ENCODE measurements around the gene GNG13.
"Not testable (repeated sequence)": the region's sequence is repeated elsewhere in the genome, so short reads cannot be mapped to it uniquely, and the experiment has no call there.

Gene GNG13

DNA sequence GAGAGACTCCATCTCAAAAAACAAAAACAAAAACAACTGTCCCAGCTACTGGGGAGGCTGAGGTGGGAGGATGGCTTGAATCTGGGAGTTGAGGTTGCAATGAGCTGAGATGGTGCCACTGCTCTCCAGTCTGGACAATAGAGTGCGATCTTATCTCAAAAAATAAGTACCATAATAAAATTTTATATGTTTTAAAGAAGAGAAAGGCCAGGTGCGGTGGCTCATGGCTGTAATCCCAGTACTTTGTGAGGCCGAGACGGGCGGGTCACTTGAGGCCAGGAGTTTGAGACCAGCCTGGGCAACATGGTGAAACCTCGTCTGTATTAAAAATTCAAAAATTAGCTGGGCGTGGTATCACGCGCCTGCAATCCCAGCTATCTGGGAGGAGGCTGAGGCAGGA is 23.7 kb downstream of the GNG13 start:
- DNase-seq (ENCODE audit: low read depth), result no peak
- H3K4me3 ChIP-seq (ENCODE audit: low read depth, low read length), result no peak overlapping the region
- TF ChIP-seq, protein P1, sequence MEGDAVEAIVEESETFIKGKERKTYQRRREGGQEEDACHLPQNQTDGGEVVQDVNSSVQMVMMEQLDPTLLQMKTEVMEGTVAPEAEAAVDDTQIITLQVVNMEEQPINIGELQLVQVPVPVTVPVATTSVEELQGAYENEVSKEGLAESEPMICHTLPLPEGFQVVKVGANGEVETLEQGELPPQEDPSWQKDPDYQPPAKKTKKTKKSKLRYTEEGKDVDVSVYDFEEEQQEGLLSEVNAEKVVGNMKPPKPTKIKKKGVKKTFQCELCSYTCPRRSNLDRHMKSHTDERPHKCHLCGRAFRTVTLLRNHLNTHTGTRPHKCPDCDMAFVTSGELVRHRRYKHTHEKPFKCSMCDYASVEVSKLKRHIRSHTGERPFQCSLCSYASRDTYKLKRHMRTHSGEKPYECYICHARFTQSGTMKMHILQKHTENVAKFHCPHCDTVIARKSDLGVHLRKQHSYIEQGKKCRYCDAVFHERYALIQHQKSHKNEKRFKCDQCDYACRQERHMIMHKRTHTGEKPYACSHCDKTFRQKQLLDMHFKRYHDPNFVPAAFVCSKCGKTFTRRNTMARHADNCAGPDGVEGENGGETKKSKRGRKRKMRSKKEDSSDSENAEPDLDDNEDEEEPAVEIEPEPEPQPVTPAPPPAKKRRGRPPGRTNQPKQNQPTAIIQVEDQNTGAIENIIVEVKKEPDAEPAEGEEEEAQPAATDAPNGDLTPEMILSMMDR (IDR thresholded peaks at IDR 0.05; ENCODE audit: low read depth, low read length, missing control alignments), result no peak

DNA sequence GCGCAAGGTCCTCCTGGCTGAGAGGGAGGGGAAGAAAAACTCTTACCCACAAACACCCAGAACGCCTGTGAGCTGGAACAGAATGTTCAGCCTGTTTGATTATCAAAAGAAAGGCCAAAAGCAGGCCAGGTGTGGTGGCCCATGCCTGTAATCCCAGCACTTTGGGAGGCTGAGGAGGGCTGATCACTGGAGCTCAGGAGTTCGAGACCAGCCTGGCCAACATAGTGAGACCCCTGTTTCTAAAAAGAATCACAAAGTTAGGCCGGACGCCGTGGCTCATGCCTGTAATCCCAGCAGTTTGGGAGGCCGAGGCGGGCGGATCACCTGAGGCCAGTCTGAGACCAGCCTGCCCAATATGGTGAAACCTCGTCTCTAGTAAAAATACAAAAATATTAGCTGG is 24.2 kb downstream of the GNG13 start:
- H3K4me3 ChIP-seq (ENCODE audit: low read depth, low read length); DNase-seq (ENCODE audit: low read depth): not testable (repeated sequence)

DNA sequence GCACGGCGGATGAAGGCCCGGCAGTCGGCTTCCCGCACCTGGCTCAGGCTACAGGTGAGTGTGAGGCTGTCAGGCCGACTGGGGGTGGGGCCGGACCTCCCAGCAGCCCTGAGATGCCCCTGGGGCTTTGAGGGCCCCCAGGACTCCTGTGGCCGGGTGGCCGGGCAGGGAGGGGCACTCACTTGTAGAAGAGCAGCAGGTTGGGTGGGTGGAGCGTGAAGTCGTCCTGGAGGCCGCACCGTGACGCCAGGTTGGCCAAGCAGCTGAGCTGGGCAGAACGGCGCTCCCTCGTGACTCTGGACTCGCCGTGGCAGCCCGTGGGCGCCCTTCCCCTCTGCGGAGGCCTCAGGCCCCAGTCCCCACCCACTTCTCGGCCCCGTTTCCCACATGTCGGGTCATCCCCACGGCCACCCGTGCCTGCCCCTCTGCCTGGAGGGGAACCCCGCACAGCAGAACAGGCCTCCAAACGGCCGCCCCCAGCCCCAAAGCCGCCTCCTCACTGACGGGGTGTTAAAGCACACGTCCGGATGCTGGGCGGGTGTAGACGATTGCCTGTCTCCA is 25.2 kb downstream of the GNG13 start:
- TF ChIP-seq, protein P1 (IDR thresholded peaks at IDR 0.05; ENCODE audit: low read depth, low read length, missing control alignments), result no peak
- H3K4me3 ChIP-seq (ENCODE audit: low read depth, low read length), result no peak overlapping the region
- no peak for DNase-seq (ENCODE audit: low read depth)

DNA sequence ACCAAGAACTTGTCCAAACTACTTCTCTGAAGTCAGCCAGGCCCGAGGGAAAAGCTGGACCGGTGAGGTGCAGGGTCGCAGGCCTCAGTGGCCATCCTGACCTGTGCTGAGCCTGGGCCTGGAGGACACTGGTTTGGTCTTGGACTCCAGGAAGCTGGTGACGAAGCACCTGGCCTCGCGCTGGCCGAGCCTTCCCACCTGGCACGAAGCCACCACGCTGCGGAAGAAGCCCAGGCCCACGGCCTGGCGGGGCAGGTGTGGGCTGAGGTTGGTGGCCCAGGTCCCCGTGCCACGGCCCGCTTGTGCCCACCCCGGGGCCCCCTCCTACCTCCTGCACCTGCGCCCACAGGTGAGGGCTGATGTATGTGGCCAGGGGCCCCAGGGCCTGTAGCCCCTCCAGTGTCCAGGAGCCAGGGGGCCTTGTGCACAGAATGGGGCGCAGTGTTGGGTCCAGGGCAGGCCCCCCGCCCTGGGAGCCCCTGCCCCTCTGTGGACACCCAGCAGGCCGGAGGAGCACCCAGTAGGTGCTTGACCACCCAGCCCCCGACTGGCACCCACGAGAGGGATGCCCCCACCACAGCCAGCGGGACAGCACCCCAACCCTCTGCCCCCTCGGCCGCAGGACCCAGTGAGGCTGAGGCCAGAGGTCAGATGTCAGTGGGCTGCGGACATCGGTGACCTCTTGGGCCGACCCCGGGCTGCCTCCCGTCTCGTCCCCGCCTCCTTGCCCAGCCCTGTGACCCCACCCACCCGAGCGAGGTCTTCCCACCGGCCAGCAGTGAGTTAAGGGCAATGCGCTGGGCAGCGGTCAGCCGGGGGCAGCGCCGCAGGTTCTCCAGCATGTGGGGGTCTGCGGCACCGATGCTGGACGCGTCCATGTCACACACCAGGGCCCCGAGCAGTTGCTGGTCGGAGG is 26.2 kb downstream of the GNG13 start:
- no peak overlapping the region for H3K4me3 ChIP-seq (ENCODE audit: low read depth, low read length)
- no peak for DNase-seq (ENCODE audit: low read depth)
- TF ChIP-seq, protein P1 (IDR thresholded peaks at IDR 0.05; ENCODE audit: low read depth, low read length, missing control alignments), result no peak

DNA sequence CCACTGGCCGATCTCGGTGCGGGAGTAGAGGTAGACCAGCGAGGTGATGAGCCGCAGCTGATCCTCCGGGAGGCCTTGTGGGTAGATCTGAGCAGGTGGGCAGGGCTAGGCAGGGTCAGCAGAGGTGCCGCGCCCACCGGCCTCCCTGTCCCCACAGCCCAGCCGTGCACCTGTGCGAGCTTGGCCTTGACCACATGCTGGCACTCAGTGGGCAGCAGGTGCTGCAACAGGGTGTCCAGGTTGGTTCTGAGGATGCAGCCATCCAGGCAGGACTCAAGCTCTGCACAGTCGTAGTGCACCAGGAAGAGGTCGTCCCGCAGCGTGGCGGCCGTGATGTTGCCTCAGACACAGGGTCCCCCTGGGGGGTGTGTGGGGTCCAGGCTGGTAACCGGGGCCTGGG is 27.6 kb downstream of the GNG13 start:
- H3K4me3 ChIP-seq (ENCODE audit: low read depth, low read length), result no peak overlapping the region
- TF ChIP-seq, protein P1 (IDR thresholded peaks at IDR 0.05; ENCODE audit: low read depth, low read length, missing control alignments), result no peak
- DNase-seq (ENCODE audit: low read depth), result no peak

DNA sequence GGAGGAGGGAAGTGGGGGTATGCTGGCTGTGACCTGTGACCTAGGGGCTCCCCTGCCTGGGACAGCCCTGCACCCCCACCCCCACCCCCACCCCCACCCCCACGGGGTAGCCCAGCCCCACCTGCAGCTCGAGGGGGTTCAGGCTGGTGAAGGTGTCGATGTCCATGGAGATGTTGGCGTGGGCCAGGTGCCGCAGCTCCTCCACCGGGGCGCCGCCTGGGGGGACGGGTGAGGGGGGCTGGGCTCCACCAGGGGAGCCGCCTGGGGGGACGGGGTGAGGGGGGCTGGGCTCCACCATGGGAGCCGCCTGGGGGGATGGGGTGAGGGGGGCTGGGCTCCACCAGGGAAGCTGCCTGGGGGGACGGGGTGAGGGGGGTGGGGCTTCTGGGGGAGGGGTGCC is 30.1 kb downstream of the GNG13 start:
- TF ChIP-seq, protein P1 (IDR thresholded peaks at IDR 0.05; ENCODE audit: low read depth, low read length, missing control alignments), result no peak
- DNase-seq (ENCODE audit: low read depth), result no peak
- no peak overlapping the region for H3K4me3 ChIP-seq (ENCODE audit: low read depth, low read length)

DNA sequence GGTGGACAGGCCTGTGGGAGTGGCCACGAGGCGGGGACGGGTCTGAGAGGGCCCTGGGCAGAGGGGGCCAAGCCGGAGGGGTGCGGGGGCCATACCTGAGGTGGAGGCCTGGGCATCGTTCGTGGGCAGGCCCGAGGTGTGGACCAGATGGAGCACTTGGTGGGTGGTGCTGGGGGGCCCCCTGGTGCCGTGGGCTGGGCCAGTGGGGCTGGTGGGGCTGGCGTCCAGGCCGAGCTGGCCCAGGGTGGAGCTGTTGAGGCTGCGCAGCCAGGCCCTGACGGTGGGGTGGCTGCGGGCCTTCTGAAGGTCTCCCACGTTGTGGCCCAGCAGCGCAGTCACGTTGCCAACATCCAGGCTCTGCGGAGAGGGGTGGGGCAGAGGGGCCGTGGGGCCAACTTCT is 30.6 kb downstream of the GNG13 start:
- no peak for DNase-seq (ENCODE audit: low read depth)
- TF ChIP-seq, protein P1 (IDR thresholded peaks at IDR 0.05; ENCODE audit: low read depth, low read length, missing control alignments), result no peak
- H3K4me3 ChIP-seq (ENCODE audit: low read depth, low read length), result no peak overlapping the region

Measured in GM12864 (cell line).